Psoas muscle (tissue), 8 donors: ENCODE data around the gene INF2. TPM values are rescaled to one million over a fixed set of nuclear protein-coding genes. Genes with fewer than 3 reads are reported as not detected.
A peak's percentile ranks its signal among the peaks of the same experiment; 100 is the strongest.

Source experiments
- ATAC-seq, 4 donors: fragments of 200-7000 bp; cut with Tn5 transposase; one replicate each; pipeline ENCODE4 v1.9.1; 2020; ENCODE audit warnings: moderate library complexity in 3 of 4, mild to moderate bottlenecking in 2 of 4
- DNase-seq, 2 donors: peaks; one replicate each; pipeline ENCODE4 v3.0.0-alpha.2; 2020
- H3K27ac ChIP-seq: fragments of 200-600 bp; one replicate; pipeline ENCODE4 v1.8.0; 2022
- H3K27me3 ChIP-seq, 3 donors: fragments of 200-600 bp in 1 of 3; one replicate each; pipeline versions ENCODE4 v1.6.1 to v1.8.0; 2013 to 2022; ENCODE audit warnings: low read length in 2 of 3, mild to moderate bottlenecking in 2 of 3, moderate library complexity in 1 of 3; ENCODE audit not compliant: insufficient read depth in 3 of 3
- H3K36me3 ChIP-seq, 2 donors: fragments of 200-600 bp in 1 of 2; one replicate each; pipeline versions ENCODE4 v1.6.1 to v1.8.0; 2013 to 2022; ENCODE audit warnings: low read depth in 1 of 2, mild to moderate bottlenecking in 1 of 2, moderate library complexity in 1 of 2; ENCODE audit not compliant: insufficient read depth in 1 of 2
- H3K4me1 ChIP-seq: fragments of 200-600 bp; one replicate; pipeline ENCODE4 v1.8.0; 2022
- H3K4me3 ChIP-seq: fragments of 200-600 bp; one replicate; pipeline ENCODE4 v1.8.0; 2022; ENCODE audit warnings: mild to moderate bottlenecking
- H3K9me3 ChIP-seq: fragments of 200-600 bp; one replicate; pipeline ENCODE4 v1.8.0; 2022
- WGBS, 3 donors: extraction: QIAGEN DNeasy Blood & Tissue Kit; methylation state at CpG; one replicate each; pipeline versions ENCODE4 v1.1.6 to v1.1.7; 2013; 5-methylcytosine and 5-hydroxymethylcytosine counted together
- intact Hi-C, 2 donors: fragments of 100-400 bp; cut with DNase I; formaldehyde crosslinking; loops; one replicate each; pipeline versions ENCODE4 v1.11.0 to v1.14.2; 2022
- polyA plus RNA-seq, 3 donors: library from polyadenylated mRNA; stranded (reverse); fragments of 200-250 nt; gene quantifications; one replicate each; pipeline ENCODE4 v1.2.3, GENCODE V29; 2013
- total RNA-seq, 4 donors: library from RNA; stranded (reverse); fragmentation: NEBNext Ultra II Directional in 2 of 4; extraction: Animal tissue kit (Norgen Biotek cat#: 25700) in 2 of 4; gene quantifications; one replicate each; pipeline versions ENCODE4 v1.2.1 to v1.2.4, GENCODE V29; 2021 to 2023
- TF ChIP-seq, protein P1 (sequence below): fragments of 200-600 bp; IDR thresholded peaks from one replicate; pipeline ENCODE4 v1.8.0; 2022; ENCODE audit warnings: antibody characterized with exemption
- donor health status: healthy with polysubstance abuse.
- donor health status: DM: no; HTN: no; CAD: no; lungs with moderate emphysema.
- donor health status: Bipolar disorder and iron deficiency.
- donor health status: healthy.
- donor health status: DM: yes; HTN: yes; CAD: no.
- donor health status: DM: no; HTN: no; CAD: no.
- donor health status: DM: no; HTN: no; CAD: no.
- donor health status: DM: yes; HTN: yes; CAD: no.

The INF2 gene
- total and polyA plus RNA-seq, 7 donors: 12.0 to 29.1 (median 21.6) TPM

DNA sequence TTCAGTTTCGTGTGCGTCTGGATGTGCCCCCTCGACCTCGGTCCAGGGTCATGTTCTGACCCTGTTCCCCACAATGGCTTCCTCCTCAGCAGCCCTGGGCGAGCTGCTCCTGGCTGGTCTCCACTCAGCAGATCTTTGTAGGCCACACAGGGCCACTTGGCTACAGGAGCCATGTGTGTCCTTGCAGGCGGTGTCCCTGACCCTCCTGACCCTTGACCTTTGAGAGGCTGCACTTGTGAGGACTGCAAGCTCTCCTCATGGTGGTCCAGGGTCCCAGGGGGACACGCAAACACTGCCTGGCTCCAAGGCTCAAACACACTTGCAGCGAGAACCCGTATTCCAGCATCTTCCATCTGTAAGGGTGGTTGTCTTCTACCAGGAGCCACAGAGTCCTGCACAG lies 56.0 kb downstream of the INF2 start:
- TF ChIP-seq, protein P1, sequence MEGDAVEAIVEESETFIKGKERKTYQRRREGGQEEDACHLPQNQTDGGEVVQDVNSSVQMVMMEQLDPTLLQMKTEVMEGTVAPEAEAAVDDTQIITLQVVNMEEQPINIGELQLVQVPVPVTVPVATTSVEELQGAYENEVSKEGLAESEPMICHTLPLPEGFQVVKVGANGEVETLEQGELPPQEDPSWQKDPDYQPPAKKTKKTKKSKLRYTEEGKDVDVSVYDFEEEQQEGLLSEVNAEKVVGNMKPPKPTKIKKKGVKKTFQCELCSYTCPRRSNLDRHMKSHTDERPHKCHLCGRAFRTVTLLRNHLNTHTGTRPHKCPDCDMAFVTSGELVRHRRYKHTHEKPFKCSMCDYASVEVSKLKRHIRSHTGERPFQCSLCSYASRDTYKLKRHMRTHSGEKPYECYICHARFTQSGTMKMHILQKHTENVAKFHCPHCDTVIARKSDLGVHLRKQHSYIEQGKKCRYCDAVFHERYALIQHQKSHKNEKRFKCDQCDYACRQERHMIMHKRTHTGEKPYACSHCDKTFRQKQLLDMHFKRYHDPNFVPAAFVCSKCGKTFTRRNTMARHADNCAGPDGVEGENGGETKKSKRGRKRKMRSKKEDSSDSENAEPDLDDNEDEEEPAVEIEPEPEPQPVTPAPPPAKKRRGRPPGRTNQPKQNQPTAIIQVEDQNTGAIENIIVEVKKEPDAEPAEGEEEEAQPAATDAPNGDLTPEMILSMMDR: no peak
- H3K27ac ChIP-seq: peak overlapping the region; percentile 76
- intact Hi-C loops: no loop called here
- H3K27me3 ChIP-seq: no peaks in the 10 kb centered on the region
- H3K36me3 ChIP-seq: peaks cover 0 to 59% of the 10 kb centered on the region in 2 donors
- H3K9me3 ChIP-seq: no peaks in the 10 kb centered on the region
- H3K4me3 ChIP-seq: no peak overlapping the region
- ATAC-seq (no peak), DNase-seq (peak; percentile 3 to 40)
- WGBS, 3 donors: 74 to 89% (median 80%) methylated on average over 9 of the region's 9 CpGs
- H3K4me1 ChIP-seq: peaks cover 33% of the 10 kb centered on the region

DNA sequence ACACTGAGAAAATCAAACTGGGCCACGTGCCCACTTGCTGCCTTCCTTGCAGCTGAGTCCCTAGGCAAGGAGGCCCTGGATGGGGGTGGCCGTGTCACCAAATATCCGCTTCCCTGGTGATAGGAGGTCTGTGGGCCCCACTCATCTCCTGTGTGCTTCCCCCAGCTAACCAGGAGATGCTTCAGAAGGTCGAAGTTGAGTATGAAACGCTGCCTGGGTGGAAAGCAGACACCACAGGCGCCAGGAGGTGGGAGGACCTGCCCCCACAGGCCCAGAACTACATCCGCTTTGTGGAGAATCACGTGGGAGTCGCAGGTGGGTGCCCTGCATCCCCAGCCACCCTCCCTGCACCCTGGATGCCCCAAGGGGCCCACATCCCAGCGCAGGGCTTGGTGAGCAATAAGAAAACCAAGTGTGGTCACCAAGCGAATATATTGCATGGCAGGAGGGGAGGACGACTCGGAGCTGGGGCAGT lies 56.7 kb downstream of the INF2 start:
- WGBS, 3 donors: 62 to 81% (median 79%) methylated on average over 13 of the region's 13 CpGs

DNA sequence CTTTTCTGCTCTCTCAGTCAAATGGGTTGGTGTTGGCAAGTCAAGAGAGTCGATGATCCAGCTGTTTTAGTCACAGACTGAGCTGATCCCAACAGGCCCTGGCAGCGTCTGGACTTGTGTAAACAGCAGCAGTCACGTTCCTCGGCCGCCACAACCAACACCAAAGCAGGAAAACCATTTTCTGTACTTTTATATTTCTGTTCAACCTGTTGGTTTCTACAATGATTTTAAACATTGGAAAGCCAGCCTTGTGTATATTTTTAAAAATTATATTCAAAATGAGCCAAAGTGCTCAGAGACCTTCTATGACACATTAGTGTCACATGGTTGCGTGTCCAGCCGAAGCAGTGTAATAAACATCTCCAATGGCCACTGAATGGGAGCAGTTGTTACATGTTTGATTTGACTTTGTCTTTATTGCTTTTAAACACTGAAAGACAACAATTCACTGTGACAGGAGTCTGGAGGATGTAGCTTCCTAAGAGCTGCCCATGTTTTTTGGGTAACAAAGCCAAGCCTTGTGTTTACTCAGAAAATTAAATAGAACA lies 57.6 kb downstream of the INF2 start:
- WGBS, 3 donors: 30 to 55% (median 36%) methylated on average over 7 of the region's 7 CpGs
- H3K4me1 ChIP-seq: peaks cover 35% of the 10 kb centered on the region
- H3K9me3 ChIP-seq: no peaks in the 10 kb centered on the region
- intact Hi-C loops: no loop called here
- ATAC-seq (no peak), DNase-seq (peak in 1 of 2 donors; percentile 60)
- no peaks in the 10 kb centered on the region for H3K27me3 ChIP-seq
- H3K27ac ChIP-seq: peak overlapping the region; percentile 76
- TF ChIP-seq, protein P1: no peak
- H3K36me3 ChIP-seq: peaks cover 0 to 43% of the 10 kb centered on the region in 2 donors
- H3K4me3 ChIP-seq: no peak overlapping the region

More for the DNA sequence above, 56.7 kb downstream of the INF2 start:
- H3K27ac ChIP-seq: peak overlapping the region; percentile 76
- H3K9me3 ChIP-seq: no peaks in the 10 kb centered on the region
- H3K4me3 ChIP-seq: no peak overlapping the region
- peaks cover 33% of the 10 kb centered on the region for H3K4me1 ChIP-seq
- DNase-seq: peak in 1 of 2 donors; percentile 48
- no peak for ATAC-seq
- peaks cover 0 to 52% of the 10 kb centered on the region in 2 donors for H3K36me3 ChIP-seq
- intact Hi-C loops: no loop called here
- TF ChIP-seq, protein P1: no peak
- H3K27me3 ChIP-seq: no peaks in the 10 kb centered on the region

DNA sequence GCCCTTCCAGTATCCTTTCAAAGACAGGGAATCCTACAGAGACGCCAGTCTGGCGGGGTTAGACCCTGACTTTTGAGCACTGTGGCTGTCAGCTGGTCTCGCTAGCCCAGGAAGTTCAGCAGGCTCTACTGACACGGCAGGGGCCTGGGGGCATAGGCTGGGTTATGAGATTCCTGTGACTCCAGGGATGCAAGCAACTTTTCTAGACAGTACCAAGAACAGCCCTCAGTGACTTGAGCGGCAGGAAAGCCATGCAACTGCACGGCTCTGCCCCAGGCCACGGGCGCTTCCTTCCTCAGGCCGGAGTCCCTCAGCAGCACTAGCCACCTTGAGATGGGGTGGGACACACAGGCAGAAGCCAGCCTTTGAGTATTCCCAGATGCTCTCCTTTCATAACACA lies 58.5 kb downstream of the INF2 start:
- peaks cover 0 to 35% of the 10 kb centered on the region in 2 donors for H3K36me3 ChIP-seq
- ATAC-seq (no peak), DNase-seq (peak in 1 of 2 donors; percentile 19)
- H3K4me1 ChIP-seq: peaks cover 37% of the 10 kb centered on the region
- H3K4me3 ChIP-seq: no peak overlapping the region
- H3K27me3 ChIP-seq: no peaks in the 10 kb centered on the region
- TF ChIP-seq, protein P1: no peak
- intact Hi-C loops: no loop called here
- H3K9me3 ChIP-seq: no peaks in the 10 kb centered on the region
- 72 to 84% (median 75%) methylated on average over 9 of the region's 9 CpGs for WGBS, 3 donors
- H3K27ac ChIP-seq: peak overlapping the region; percentile 76
